HL-60 (cell line): ENCODE results near the gene GAS2L2.

ENCODE experiments used
- DNase-seq, 2 experiments: peaks; one replicate each; pipeline ENCODE4 v3.0.0-alpha.2; 2010 to 2020; ENCODE audit warnings: low read depth in 1 of 2, low spot score in 1 of 2
- H3K27ac ChIP-seq: fragments of 250-450 bp; sonication (Bioruptor Pico); replicated peaks from 2 replicates; pipeline ENCODE4 v1.5.1; 2020; ENCODE audit warnings: mild to moderate bottlenecking, moderate library complexity
- H3K27me3 ChIP-seq: fragments of 250-450 bp; sonication (Bioruptor Pico); 2 replicates; pipeline ENCODE4 v1.5.1; 2021; ENCODE audit warnings: mild to moderate bottlenecking, moderate library complexity; ENCODE audit not compliant: insufficient read depth, poor library complexity, severe bottlenecking
- H3K4me3 ChIP-seq: replicated peaks from 2 replicates; pipeline ENCODE4 v1.5.1; 2011; ENCODE audit warnings: mild to moderate bottlenecking, control low read depth, low read length; ENCODE audit not compliant: insufficient read depth
- GABPA ChIP-seq: IDR thresholded peaks from 2 replicates; pipeline ENCODE4 v1.6.1; 2012; ENCODE audit warnings: low read depth
- POLR2AphosphoS5 ChIP-seq: IDR thresholded peaks from 2 replicates; pipeline ENCODE4 v1.6.1; 2012; ENCODE audit warnings: low read depth
- SPI1 ChIP-seq: IDR thresholded peaks from 2 replicates; pipeline ENCODE4 v1.6.1; 2012; ENCODE audit warnings: low read depth, mild to moderate bottlenecking, borderline replicate concordance
- TF ChIP-seq, protein P1 (sequence below): IDR thresholded peaks from 2 replicates; pipeline ENCODE4 v1.6.1; 2012; ENCODE audit warnings: low read depth; ENCODE audit not compliant: insufficient replicate concordance
- TF ChIP-seq, protein P2 (sequence below): IDR thresholded peaks from one replicate; pipeline ENCODE4 v1.5.1; 2011; ENCODE audit warnings: low read length, control low read depth, inconsistent platforms; ENCODE audit not compliant: insufficient read depth

The GAS2L2 gene

DNA sequence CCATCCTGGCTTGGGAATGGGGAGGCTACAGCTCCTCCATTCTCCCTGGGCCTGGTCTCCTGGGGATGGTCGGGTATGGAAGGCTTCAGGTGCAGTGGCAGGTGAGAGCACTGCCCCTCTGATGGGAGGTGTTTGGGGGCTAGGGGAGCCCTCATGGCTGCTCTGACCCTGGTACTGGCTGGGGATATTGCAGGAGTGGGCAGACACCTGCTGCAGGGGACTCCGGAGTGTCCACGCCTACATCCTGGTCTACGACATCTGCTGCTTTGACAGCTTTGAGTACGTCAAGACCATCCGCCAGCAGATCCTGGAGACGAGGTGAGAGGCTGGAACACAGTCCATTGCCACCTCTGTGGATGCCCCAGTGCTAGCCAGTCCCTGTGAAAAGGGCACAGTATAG lies 12.8 kb downstream of the GAS2L2 start:
- Histone ChIP-seq H3K27ac (no peak overlapping the region), H3K4me3 (no peak overlapping the region), H3K27me3 (peaks cover 17% of the 10 kb centered on the region)
- no peak for DNase-seq
- TF ChIP-seq GABPA (no peak), SPI1 (no peak), POLR2AphosphoS5 (no peak)
- TF ChIP-seq, protein P1, sequence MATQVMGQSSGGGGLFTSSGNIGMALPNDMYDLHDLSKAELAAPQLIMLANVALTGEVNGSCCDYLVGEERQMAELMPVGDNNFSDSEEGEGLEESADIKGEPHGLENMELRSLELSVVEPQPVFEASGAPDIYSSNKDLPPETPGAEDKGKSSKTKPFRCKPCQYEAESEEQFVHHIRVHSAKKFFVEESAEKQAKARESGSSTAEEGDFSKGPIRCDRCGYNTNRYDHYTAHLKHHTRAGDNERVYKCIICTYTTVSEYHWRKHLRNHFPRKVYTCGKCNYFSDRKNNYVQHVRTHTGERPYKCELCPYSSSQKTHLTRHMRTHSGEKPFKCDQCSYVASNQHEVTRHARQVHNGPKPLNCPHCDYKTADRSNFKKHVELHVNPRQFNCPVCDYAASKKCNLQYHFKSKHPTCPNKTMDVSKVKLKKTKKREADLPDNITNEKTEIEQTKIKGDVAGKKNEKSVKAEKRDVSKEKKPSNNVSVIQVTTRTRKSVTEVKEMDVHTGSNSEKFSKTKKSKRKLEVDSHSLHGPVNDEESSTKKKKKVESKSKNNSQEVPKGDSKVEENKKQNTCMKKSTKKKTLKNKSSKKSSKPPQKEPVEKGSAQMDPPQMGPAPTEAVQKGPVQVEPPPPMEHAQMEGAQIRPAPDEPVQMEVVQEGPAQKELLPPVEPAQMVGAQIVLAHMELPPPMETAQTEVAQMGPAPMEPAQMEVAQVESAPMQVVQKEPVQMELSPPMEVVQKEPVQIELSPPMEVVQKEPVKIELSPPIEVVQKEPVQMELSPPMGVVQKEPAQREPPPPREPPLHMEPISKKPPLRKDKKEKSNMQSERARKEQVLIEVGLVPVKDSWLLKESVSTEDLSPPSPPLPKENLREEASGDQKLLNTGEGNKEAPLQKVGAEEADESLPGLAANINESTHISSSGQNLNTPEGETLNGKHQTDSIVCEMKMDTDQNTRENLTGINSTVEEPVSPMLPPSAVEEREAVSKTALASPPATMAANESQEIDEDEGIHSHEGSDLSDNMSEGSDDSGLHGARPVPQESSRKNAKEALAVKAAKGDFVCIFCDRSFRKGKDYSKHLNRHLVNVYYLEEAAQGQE: no peak
- TF ChIP-seq, protein P2, sequence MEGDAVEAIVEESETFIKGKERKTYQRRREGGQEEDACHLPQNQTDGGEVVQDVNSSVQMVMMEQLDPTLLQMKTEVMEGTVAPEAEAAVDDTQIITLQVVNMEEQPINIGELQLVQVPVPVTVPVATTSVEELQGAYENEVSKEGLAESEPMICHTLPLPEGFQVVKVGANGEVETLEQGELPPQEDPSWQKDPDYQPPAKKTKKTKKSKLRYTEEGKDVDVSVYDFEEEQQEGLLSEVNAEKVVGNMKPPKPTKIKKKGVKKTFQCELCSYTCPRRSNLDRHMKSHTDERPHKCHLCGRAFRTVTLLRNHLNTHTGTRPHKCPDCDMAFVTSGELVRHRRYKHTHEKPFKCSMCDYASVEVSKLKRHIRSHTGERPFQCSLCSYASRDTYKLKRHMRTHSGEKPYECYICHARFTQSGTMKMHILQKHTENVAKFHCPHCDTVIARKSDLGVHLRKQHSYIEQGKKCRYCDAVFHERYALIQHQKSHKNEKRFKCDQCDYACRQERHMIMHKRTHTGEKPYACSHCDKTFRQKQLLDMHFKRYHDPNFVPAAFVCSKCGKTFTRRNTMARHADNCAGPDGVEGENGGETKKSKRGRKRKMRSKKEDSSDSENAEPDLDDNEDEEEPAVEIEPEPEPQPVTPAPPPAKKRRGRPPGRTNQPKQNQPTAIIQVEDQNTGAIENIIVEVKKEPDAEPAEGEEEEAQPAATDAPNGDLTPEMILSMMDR: no peak

DNA sequence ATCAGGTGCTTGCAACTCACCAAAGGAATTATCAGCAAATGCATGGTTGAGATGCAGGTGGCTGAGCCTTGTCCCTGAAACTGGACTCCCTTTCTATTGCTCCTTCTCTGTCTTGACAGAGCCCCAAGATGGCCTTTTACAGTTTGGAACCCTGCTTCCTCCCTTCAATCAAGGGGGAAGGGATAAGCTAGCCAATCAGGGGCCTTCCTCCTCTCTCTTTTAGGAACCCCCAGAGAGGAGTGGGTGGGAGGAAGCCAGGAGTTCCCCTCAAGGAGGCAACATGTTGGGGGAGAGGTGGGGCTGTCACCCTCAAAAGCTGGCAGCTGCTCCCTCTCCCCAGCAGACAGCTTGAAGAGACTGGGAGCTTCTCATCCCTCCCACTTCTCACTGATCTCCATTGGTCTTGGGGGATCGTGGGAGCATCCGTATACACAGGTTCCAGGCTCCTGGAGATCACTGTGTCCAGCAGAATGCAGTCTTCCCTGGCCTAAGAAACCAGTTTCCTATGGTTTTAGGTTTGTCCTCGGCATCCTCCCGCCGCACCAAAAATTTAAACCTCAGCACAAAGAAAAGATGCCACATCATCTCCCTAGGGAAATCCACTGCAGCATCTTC lies 14.4 kb downstream of the GAS2L2 start:
- TF ChIP-seq, protein P2: no peak
- TF ChIP-seq, protein P1: no peak
- no peak for TF ChIP-seq GABPA
- no peak for TF ChIP-seq POLR2AphosphoS5
- no peak for TF ChIP-seq SPI1
- H3K27me3 ChIP-seq: peaks cover 17% of the 10 kb centered on the region
- no peak overlapping the region for H3K4me3 ChIP-seq
- H3K27ac ChIP-seq: no peak overlapping the region
- DNase-seq: no peak

DNA sequence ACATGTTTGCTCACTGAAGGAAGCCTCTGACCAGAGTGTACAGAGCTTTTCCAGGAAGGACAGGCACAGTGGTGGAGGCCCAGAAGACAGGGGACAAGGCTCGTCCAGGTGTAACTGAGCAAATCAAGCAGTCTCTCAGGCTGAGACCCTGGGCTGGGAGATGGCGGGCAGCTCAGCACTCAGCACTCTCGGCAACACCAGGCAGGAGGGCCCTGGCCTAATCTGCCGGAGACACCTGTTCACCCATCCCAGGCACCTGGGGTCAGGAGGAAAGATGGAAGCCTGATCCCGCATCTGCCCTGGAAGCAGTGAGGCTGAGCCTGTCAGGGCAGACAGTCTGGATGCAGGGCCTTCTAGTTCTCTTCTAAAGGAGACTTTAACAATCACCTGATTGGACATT lies 16.8 kb downstream of the GAS2L2 start:
- no peak overlapping the region for H3K27ac ChIP-seq
- TF ChIP-seq GABPA (no peak), POLR2AphosphoS5 (no peak)
- TF ChIP-seq, protein P2: no peak
- H3K27me3 ChIP-seq: peaks cover 12% of the 10 kb centered on the region
- no peak overlapping the region for H3K4me3 ChIP-seq
- DNase-seq: no peak
